ENCODE data around the gene HDGFL2.

GRCh38 chr19:4495471-4495870 is 23.4 kb downstream of the HDGFL2 start:
- TF ChIP-seq EP300 (IDR thresholded peaks at IDR 0.05; ENCODE audit: borderline replicate concordance in 1 of 2, low read depth in 2 of 2, low read length in 2 of 2) (no peak), JUND (IDR thresholded peaks at IDR 0.05; ENCODE audit: low read length) (no peak), RBBP5 (IDR thresholded peaks at IDR 0.05; ENCODE audit: borderline replicate concordance, low read depth, low read length) (no peak), SRF (IDR thresholded peaks at IDR 0.05; ENCODE audit: low read depth, low read length) (no peak), SP2 (IDR thresholded peaks at IDR 0.05; ENCODE audit: low read length) (no peak), CTCF (IDR thresholded peaks at IDR 0.05; ENCODE audit: control extremely low read depth in 1 of 3, insufficient read depth in 1 of 3, low read depth in 1 of 3, low read length in 3 of 3) (peak; percentile 38 to 51 (median 46)), MAX (IDR thresholded peaks at IDR 0.05) (no peak), POLR2A (IDR thresholded peaks at IDR 0.05; ENCODE audit: control extremely low read depth in 1 of 2, low read depth in 2 of 2, low read length in 2 of 2) (no peak), KDM1A (IDR thresholded peaks at IDR 0.05; ENCODE audit: borderline replicate concordance, low read length) (peak; percentile 25; the same call in 1 of the 2 replicates), CHD1 (IDR thresholded peaks at IDR 0.05; ENCODE audit: low read depth, low read length) (no peak), FOSL1 (IDR thresholded peaks at IDR 0.05; ENCODE audit: insufficient read depth, low read depth, low read length) (no peak), RAD21 (IDR thresholded peaks at IDR 0.05 in 1 of 2, conservative IDR thresholded peaks at IDR 0.05 in 1 of 2; ENCODE audit: low read depth in 2 of 2, low read length in 2 of 2) (peak; percentile 5 to 20; a peak in 1 of 4 replicates)
